Keratinocyte (primary cell): ENCODE results near the gene GAB2. TPM values are rescaled to one million over a fixed set of nuclear protein-coding genes. Genes with fewer than 3 reads are reported as not detected.

Experiments used
- DNase-seq: peaks from one replicate; pipeline ENCODE4 v3.0.0-alpha.2; 2011; ENCODE audit warnings: low read depth, missing footprints, low spot score
- FAIRE-seq: peaks from 2 replicates; lab custom pipeline; 2011; peaks lifted over from hg19 to GRCh38; lab: Jason Lieb, UNC
- H2AFZ ChIP-seq: 2 replicates; pipeline ENCODE4 v1.6.0; 2012; ENCODE audit warnings: low read length, control low read depth, inconsistent platforms; ENCODE audit not compliant: control insufficient read depth
- H3K27ac ChIP-seq: 2 replicates; pipeline ENCODE4 v1.5.1; 2011; ENCODE audit warnings: low read length; ENCODE audit not compliant: control insufficient read depth, insufficient read depth
- H3K27me3 ChIP-seq: 3 replicates; pipeline ENCODE4 v1.6.0; 2011; ENCODE audit warnings: low read length; ENCODE audit not compliant: control insufficient read depth, insufficient read depth; ENCODE audit errors: extremely low read depth
- H3K36me3 ChIP-seq, 2 experiments: 2 replicates in 1 of 2; 3 replicates in 1 of 2; pipeline ENCODE4 v1.5.1; 2011; ENCODE audit warnings: low read length in 2 of 2, mild to moderate bottlenecking in 1 of 2; ENCODE audit not compliant: control insufficient read depth in 2 of 2, insufficient read depth in 2 of 2; ENCODE audit errors: extremely low read depth in 1 of 2
- H3K4me1 ChIP-seq: 3 replicates; pipeline ENCODE4 v1.5.1; 2011; ENCODE audit warnings: low read length; ENCODE audit not compliant: control insufficient read depth, insufficient read depth; ENCODE audit errors: extremely low read depth
- H3K4me2 ChIP-seq: 3 replicates; pipeline ENCODE4 v1.6.0; 2011; ENCODE audit warnings: low read depth, low read length; ENCODE audit not compliant: control insufficient read depth, insufficient read depth; ENCODE audit errors: extremely low read depth
- H3K4me3 ChIP-seq, 3 experiments: fragments of 200-600 bp in 1 of 3; sonication (generic) in 1 of 3; 2 replicates in 2 of 3; 3 replicates in 1 of 3; pipeline ENCODE4 v1.5.1; 2011 to 2016; ENCODE audit warnings: low read length in 3 of 3, mild to moderate bottlenecking in 3 of 3, control low read depth in 2 of 3, inconsistent platforms in 1 of 3, low read depth in 1 of 3, mixed read lengths in 1 of 3, mixed run types in 1 of 3, moderate library complexity in 1 of 3; ENCODE audit not compliant: control insufficient read depth in 2 of 3, insufficient read depth in 2 of 3; ENCODE audit errors: extremely low read depth in 1 of 3
- H3K79me2 ChIP-seq: 2 replicates; pipeline ENCODE4 v1.6.0; 2012; ENCODE audit warnings: low read length; ENCODE audit not compliant: control insufficient read depth, insufficient read depth
- H3K9ac ChIP-seq: 3 replicates; pipeline ENCODE4 v1.6.0; 2011; ENCODE audit warnings: low read length; ENCODE audit not compliant: control insufficient read depth, insufficient read depth; ENCODE audit errors: extremely low read depth
- H3K9me1 ChIP-seq: 3 replicates; pipeline ENCODE4 v1.6.0; 2011; ENCODE audit warnings: low read length; ENCODE audit not compliant: control insufficient read depth, insufficient read depth; ENCODE audit errors: extremely low read depth
- H3K9me3 ChIP-seq: 2 replicates; pipeline ENCODE4 v1.5.1; 2012; ENCODE audit warnings: low read depth, low read length; ENCODE audit not compliant: control insufficient read depth
- H4K20me1 ChIP-seq: 3 replicates; pipeline ENCODE4 v1.6.0; 2011; ENCODE audit warnings: low read length; ENCODE audit not compliant: control insufficient read depth, insufficient read depth; ENCODE audit errors: extremely low read depth
- CTCF ChIP-seq, 3 experiments: IDR thresholded peaks in 1 of 3; conservative IDR thresholded peaks in 1 of 3; optimal IDR thresholded peaks in 1 of 3; 2 replicates in 2 of 3; 3 replicates in 1 of 3; pipeline versions ENCODE3 to v1.5.1; 2011; ENCODE audit warnings: low read length in 3 of 3, mild to moderate bottlenecking in 3 of 3, moderate library complexity in 2 of 3, control low read depth in 1 of 3, inconsistent platforms in 1 of 3; ENCODE audit not compliant: insufficient read depth in 2 of 3; ENCODE audit errors: extremely low read depth in 1 of 3
- EZH2 ChIP-seq: IDR thresholded peaks from one replicate; pipeline ENCODE4 v1.6.1; 2012; ENCODE audit warnings: inconsistent platforms, mild to moderate bottlenecking, low read length, moderate library complexity
- dilution Hi-C: fragments of 300-500 bp; cut with MboI; formaldehyde crosslinking; loops from one replicate; pipeline ENCODE4 v1.7.0; 2020; ENCODE audit warnings: low sequenced_read_pairs; ENCODE audit not compliant: extremely low pct_ligation_motif_present
- polyA plus RNA-seq, 5 experiments: library from polyadenylated mRNA; depleted of rRNA in 3 of 5; stranded (reverse) in 3 of 5; stranded (forward) in 1 of 5; unstranded in 1 of 5; fragments of >200 nt; gene quantifications; 1 replicate in 1 of 5; 2 replicates in 3 of 5; 3 replicates in 1 of 5; pipeline versions ENCODE4 v1.2.1 to v1.2.3, GENCODE V29; 2011 to 2012; ENCODE audit warnings: missing spikeins in 2 of 5, low read depth in 1 of 5, low replicate concordance in 1 of 5

The GAB2 gene
- polyA plus RNA-seq, 1 donor (not counting 4 experiments of a cell fraction or from before 2014, with no cell fraction given) = 0.68 TPM

- dilution Hi-C loops = no loop called here
- Histone ChIP-seq H3K4me1 (peaks cover 10% of the 10 kb centered on the region), H3K27ac (no peak overlapping the region), H3K36me3 (no peaks in the 10 kb centered on the region), H3K9ac (no peak overlapping the region), H3K4me3 (no peak overlapping the region), H3K4me2 (no peak overlapping the region), H2AFZ (no peak overlapping the region), H4K20me1 (no peaks in the 10 kb centered on the region), H3K9me1 (no peaks in the 10 kb centered on the region), H3K79me2 (no peaks in the 10 kb centered on the region), H3K27me3 (no peaks in the 10 kb centered on the region), H3K9me3 (no peaks in the 10 kb centered on the region)
- TF ChIP-seq CTCF (optimal IDR thresholded peaks at IDR 0.05 in 1 of 3, IDR thresholded peaks at IDR 0.05 in 1 of 3, conservative IDR thresholded peaks at IDR 0.05 in 1 of 3; ENCODE audit: extremely low read depth in 1 of 3, insufficient read depth in 2 of 3, low read length in 3 of 3) = no peak
- no peak for TF ChIP-seq EZH2
- no peak for DNase-seq
- no peak for FAIRE-seq
Observed at GRCh38 chr11:78364128-78364751, 53.4 kb downstream of the GAB2 start.

GRCh38 chr11:78363024-78363619 lies 54.5 kb downstream of the GAB2 start:
- Histone ChIP-seq H3K4me3 (no peak overlapping the region), H3K9me1 (no peaks in the 10 kb centered on the region), H3K27me3 (no peaks in the 10 kb centered on the region), H3K79me2 (no peaks in the 10 kb centered on the region), H3K36me3 (no peaks in the 10 kb centered on the region), H3K27ac (no peak overlapping the region), H4K20me1 (no peaks in the 10 kb centered on the region), H3K4me1 (peaks cover 10% of the 10 kb centered on the region), H3K4me2 (no peak overlapping the region), H3K9ac (no peak overlapping the region), H3K9me3 (no peaks in the 10 kb centered on the region), H2AFZ (no peak overlapping the region)
- dilution Hi-C loops = no loop called here
- FAIRE-seq = no peak
- no peak for DNase-seq
- TF ChIP-seq EZH2 = no peak
